CD4-positive, alpha-beta T cell treated with Interleukin-21 for 1 hour (primary cell): ENCODE results near the gene FEV.

Experiments used
- DNase-seq: peaks from one replicate; pipeline ENCODE4 v3.0.0-alpha.2; 2020

The FEV gene

GRCh38 chr2:218992196-218992595 lies 7.2 kb upstream of the FEV start:
- no peak for DNase-seq

- no peak for DNase-seq
Measured at GRCh38 chr2:218991674-218992168, 6.7 kb upstream of the FEV start.

- DNase-seq: no peak
Measured at GRCh38 chr2:218990612-218991011, 5.6 kb upstream of the FEV start.

GRCh38 chr2:218990052-218990451 lies 5.1 kb upstream of the FEV start:
- no peak for DNase-seq

GRCh38 chr2:218988650-218989049 lies 3.7 kb upstream of the FEV start:
- no peak for DNase-seq

GRCh38 chr2:218988164-218988563 lies 3.2 kb upstream of the FEV start:
- no peak for DNase-seq

- no peak for DNase-seq
Measured at GRCh38 chr2:218986148-218986761, 1.3 kb upstream of the FEV start.

GRCh38 chr2:218985325-218986091 lies 524 bp upstream of the FEV start:
- DNase-seq: no peak

- no peak for DNase-seq
Measured at GRCh38 chr2:218984239-218985020, 554 bp downstream of the FEV start.

GRCh38 chr2:218983934-218984238 lies 1.1 kb downstream of the FEV start:
- DNase-seq: no peak

GRCh38 chr2:218983263-218983933 lies 1.6 kb downstream of the FEV start:
- DNase-seq: no peak

GRCh38 chr2:218982586-218983262 lies 2.3 kb downstream of the FEV start:
- DNase-seq: no peak

GRCh38 chr2:218981881-218982585 lies 3.0 kb downstream of the FEV start:
- DNase-seq: peak; percentile 34

- no peak for DNase-seq
Measured at GRCh38 chr2:218981390-218981880, 3.5 kb downstream of the FEV start.

GRCh38 chr2:218980735-218981389 lies 4.1 kb downstream of the FEV start:
- DNase-seq: no peak

- DNase-seq: peak; percentile 84
Measured at GRCh38 chr2:218979846-218980734, 4.9 kb downstream of the FEV start.

- no peak for DNase-seq
Measured at GRCh38 chr2:218975060-218975777, 9.8 kb downstream of the FEV start.

GRCh38 chr2:218970894-218971293 lies 14.1 kb downstream of the FEV start:
- DNase-seq: no peak

- no peak for DNase-seq
Measured at GRCh38 chr2:218964041-218964771, 20.8 kb downstream of the FEV start.
